Neural progenitor cell (in vitro differentiated cells): ENCODE measurements around the gene DOCK4.

ENCODE experiments used
- CTCF ChIP-seq: fragments of 200-600 bp; sonication (generic); IDR thresholded peaks from 2 replicates; pipeline ENCODE4 v1.5.1; 2017; ENCODE audit warnings: antibody characterized with exemption, mild to moderate bottlenecking
- EZH2 ChIP-seq: fragments of 200-600 bp; sonication (generic); IDR thresholded peaks from 2 replicates; pipeline ENCODE4 v1.6.1; 2017; ENCODE audit warnings: antibody characterized with exemption, mild to moderate bottlenecking, moderate library complexity
- EZH2phosphoT487 ChIP-seq: fragments of 200-600 bp; sonication (generic); IDR thresholded peaks from 2 replicates; pipeline ENCODE4 v1.6.1; 2017; ENCODE audit warnings: antibody characterized with exemption

- TF ChIP-seq CTCF (no peak), EZH2 (no peak), EZH2phosphoT487 (no peak)
Measured at GRCh38 chr7:111911166-111911961, 294.8 kb downstream of the DOCK4 start.
